ENCODE results near the gene CEP120.
"Not testable (repeated sequence)": the region's sequence is repeated elsewhere in the genome, so short reads cannot be mapped to it uniquely, and the experiment has no call there.

Gene CEP120

GRCh38 chr5:123438244-123438643, 15.0 kb upstream of the CEP120 start:
- DNase-seq, result no peak

GRCh38 chr5:123436201-123436600, 13.0 kb upstream of the CEP120 start:
- DNase-seq, result no peak

- DNase-seq, result no peak
Measured at GRCh38 chr5:123434796-123435195, 11.6 kb upstream of the CEP120 start.

DNA sequence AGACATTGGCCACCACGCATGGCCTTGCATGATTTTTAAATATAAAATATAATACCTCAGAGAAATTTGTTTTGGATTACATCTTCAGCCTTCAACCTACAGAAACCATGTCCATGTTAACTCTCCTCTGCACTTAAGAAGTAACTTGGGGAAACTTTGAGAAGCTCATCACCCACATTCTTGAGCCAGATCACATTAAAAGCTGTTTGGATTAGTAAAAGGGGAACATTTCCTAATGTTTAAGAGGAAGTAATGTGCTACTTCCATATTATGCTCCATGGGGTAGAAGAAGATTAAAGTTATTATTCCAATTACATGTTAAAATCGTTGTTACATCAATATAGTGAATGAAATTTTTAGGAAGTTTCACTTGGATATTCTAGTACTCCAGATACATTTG, 10.4 kb upstream of the CEP120 start:
- DNase-seq, result no peak

DNA sequence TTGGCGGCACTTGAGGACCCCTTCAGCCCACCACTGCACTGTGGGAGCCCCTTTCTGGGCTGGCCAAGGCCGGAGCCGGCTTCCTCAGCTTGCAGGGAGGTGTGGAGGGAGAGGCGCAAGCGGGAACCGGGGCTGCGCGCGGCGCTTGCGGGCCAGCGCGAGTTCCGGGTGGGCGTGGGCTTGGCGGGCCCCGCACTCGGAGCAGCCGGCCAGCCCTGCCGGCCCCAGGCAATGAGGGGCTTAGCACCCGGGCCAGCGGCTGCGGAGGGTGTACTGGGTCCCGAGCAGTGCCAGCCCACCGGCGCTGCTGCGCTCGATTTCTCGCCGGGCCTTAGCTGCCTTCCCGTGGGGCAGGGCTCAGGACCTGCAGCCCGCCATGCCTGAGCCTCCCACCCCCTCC, 7.2 kb upstream of the CEP120 start:
- not testable (repeated sequence) for DNase-seq

DNA sequence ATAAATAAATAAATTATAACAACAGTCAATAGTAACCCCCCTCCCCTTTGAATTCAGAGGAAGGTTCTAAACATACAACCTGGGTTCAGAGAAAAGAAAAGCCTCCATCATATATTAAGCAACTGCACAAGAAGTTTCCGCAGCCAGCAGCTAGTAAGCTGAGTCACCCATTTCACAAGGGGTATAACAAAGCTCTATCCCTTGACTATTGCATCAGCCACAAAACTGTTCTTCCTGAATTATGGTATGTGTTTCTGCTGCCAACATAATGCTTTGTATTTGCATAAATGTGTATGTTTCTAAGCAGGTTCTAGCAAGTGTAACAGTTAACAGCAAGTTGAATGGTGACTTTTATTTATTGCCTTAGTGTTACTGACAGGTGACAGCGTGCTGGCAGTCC, 6.8 kb upstream of the CEP120 start:
- no peak for DNase-seq

DNA sequence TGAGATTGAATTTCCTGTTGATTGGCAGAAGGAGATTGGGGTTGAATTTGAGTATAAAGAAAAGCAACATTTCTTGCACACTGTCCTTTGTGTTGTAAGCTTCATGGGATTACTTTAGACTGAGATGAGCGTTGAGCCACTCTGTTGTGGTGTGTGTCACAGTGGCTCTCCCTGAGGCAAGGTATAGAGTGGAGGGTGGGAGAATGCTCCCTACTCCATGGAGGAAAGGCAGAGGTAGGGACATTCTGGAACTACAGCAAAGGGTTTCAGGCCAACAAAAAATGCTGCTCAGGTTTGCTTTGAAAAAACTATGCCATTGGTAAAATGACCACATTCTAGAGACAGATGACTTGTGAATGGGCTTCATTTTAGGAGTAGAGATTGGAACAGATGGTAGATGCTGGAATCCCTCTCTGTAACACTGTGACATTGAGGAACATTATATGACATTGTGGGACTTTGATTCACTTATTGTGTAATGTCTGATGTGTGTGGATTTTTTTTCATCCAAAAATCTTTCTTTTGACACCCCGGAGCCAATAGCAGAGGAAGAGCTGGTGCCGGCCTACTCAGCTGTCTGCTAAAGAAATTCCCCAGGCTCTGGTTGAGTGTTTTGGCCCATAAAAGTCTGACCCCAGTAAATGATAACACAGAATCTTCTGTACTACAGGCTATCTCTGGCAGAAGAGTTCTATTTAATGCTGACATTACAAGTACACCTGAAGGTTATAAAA, 6.2 kb upstream of the CEP120 start:
- no peak for DNase-seq

- no peak for DNase-seq
Measured at GRCh38 chr5:123428521-123429220, 5.5 kb upstream of the CEP120 start.

GRCh38 chr5:123427281-123427680, 4.1 kb upstream of the CEP120 start:
- no peak for DNase-seq

DNA sequence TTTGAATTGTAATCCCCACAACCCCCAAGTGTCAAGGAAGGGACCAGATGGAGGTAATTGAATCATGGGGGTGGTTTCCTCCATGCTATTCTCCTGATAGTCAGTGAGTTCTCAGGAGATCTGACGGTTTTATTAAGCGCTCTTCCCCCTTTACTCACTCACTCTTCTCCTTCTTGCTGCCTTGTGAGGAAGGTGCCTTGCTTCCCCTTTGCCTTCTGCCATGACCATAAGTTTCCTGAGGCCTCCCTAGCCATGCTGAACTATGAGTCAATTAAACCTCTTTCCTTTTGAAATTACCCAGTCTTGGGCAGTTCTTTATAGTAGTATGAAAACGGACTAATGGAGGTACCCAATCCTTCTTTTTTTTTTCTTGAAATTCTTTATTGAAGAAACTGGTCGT, 2.2 kb upstream of the CEP120 start:
- DNase-seq, result no peak

DNA sequence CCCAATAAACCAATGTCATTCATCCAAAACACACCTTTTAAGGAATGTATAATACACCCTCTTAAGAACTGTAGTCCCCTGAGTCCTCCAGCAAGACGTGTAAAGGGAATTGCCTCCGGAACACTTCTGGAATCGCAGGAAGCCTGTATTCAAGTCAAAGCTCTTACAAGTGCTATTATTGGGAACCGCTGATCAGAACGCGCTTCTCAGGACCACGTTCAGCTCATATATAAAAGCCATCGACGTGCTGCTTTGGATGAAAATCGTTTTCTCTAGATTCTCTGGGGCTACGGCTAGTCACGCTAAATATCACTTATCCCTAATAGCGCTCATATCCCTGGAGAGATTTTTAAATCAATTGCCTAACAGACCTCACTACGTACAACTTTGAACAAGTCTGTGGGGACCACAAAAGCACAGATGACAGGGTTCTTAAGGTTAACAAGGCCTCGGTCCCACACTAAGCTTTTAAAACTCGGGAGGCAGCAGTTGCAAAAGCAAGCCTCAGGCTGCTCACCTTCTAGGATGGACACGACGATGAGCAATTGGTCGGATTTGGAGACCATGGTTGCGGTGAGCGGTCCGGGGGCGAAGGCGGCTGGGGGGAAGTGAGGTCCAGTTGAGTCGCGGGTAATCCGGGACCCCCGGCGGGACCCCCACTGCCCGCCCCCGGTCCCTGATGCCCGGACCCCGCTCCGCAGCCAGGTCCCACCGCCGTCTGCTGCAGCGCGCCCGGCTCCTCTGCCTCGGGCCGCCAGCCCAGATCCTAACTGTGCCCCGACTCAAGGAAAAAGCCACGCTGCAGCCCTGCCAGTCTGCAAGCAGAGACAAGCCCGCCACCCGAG, 548 bp downstream of the CEP120 start:
- no peak for DNase-seq

DNA sequence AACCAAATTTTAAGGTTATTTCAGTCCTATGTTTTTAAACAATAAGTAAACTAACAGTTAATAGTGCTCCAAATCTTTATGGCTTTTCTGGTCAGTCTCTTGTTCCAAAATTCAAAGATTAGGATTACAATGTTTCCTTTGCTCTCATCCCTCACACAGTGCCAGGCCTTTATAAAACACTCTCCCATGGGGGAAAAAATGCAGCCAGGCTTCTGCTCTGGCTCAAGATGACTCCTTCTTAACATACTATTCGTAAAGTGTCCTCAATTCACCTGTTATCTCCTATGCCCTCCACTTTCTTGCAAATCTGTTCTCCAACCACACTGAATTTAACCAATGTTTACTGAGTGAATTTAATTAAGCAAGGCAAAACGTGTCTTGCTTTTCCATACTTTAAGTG, 1.4 kb downstream of the CEP120 start:
- DNase-seq, result no peak

DNA sequence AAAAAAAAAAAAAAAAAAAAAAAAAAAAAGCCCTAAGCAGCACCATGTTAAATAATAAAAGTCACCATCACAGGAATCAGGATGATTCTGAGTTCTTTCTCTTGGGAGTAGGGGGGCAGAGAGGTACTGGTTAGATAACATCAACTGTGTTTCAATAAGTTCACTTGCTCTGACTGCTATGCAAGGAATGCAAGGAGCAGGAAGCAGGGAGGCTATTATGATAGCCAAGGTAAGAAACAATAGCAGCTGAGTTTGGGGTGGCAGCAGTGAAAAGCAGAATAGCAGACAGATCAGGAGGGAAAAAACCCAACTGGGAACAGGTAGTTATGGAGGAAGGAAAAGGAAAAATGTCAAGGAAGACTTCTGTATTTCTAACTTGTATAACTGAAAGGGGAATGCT, 8.2 kb downstream of the CEP120 start:
- no peak for DNase-seq

- DNase-seq, result no peak
Measured at GRCh38 chr5:123412206-123412605, 11.0 kb downstream of the CEP120 start.

DNA sequence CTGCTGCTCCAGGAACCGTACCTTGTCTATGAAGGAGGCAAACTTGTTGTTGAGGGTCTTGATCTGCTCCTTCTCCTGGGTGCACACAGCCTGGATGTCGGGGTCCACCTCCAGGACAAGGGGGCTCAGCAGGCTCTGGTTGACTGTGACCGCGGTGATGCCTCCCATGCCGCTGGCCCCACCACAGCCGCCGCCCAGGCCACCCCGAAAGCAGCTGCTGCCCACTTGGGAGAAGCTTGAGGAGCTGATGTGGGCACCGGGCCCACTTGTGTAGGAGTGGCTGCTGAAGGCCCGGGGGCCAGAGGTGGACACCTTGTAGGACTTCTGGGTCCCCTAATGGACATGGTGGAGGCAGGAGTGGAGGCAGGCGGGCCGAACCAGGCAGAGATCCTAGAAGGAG, 21.2 kb downstream of the CEP120 start:
- not testable (repeated sequence) for DNase-seq

GRCh38 chr5:123401320-123401719, 21.9 kb downstream of the CEP120 start:
- DNase-seq, result no peak

DNA sequence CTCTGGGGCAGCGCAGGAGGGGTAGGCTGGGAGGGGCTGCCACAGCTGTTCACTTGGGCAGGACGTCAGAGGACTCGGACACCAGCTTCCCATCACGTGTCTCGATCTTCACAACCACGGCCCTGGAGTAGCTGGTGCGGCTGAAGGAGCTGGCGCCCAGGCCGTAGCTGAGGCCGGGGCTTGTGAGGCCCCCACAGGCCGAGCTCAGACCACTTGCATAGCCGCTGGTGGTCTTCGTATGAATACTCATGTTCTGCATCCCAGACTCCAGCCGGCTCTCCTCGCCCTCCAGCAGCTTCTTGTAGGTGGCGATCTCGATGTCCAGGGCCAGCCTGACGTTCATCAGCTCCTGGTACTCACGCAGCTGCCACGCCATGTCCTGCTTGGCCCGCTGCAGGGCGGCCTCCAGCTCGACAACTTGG, 22.3 kb downstream of the CEP120 start:
- not testable (repeated sequence) for DNase-seq

DNA sequence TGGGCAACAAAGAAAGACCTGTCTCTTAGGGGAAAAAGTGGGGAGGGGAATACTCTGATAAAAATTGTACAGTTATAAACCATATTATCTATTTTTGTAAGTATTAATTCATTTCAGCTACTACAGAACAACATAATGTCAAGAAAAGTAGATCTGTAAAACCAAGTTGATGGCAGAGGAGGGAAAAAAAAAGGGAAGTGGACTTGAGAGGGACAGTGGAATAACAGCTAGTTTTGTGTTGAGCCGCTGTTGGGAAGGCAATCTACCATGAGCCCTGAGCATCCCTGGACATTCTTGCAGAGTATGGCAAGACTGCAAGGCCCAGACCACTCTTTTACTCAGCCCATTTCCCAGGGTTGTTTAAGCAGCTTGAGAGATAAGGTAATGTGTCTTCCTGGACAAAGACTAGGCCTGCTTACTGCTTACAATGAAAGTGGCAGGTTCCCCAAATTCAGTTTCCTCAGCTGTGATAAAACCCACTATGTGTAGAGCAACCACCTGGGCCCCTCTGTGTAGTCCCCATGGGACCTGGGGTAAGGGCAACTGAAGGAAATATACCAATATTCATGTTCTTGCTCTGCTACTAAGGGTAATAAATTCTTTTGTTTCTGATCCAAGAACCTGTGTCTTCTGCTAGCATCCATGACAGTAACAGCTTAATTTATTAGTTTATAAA, 25.0 kb downstream of the CEP120 start:
- no peak for DNase-seq

DNA sequence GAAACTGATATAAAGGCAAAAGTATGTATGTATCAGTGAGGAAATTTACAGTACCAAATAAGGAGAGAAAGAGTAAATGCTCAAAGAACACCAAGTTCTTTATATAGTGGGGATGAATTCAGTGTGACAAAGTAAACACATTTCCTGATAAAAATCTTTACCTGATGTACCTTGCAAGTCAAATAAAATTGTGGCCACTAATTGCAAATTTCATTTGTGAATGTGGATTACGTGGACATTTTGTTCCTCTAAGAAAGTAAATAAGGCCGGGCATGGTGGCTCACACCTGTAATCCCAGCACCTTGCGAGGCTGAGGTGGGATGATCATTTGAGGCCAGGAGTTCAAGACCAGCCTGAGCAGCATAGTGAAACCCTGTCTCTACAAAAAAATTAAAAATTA, 25.7 kb downstream of the CEP120 start:
- DNase-seq, result no peak

DNA sequence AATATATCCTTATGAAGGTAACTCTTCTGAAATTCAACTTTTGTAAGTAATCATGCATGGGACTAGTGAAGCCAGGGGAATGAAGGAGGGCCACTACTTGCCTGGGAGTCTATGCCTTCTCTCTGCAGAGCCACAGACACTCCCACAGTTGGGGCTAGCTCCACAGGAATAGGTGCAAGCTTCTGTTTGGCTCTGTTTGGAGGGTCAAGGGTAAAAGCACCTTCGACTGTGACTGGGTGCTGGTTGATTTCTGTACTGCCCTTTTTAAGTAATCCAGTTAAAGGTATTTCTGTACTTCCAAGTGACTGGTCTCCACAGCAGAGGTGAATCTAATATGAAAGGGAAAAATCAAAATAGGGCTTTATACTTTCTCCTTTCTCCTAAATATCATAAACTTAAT, 32.2 kb downstream of the CEP120 start:
- no peak for DNase-seq

- no peak for DNase-seq
Measured at GRCh38 chr5:123389794-123390193, 33.4 kb downstream of the CEP120 start.

DNA sequence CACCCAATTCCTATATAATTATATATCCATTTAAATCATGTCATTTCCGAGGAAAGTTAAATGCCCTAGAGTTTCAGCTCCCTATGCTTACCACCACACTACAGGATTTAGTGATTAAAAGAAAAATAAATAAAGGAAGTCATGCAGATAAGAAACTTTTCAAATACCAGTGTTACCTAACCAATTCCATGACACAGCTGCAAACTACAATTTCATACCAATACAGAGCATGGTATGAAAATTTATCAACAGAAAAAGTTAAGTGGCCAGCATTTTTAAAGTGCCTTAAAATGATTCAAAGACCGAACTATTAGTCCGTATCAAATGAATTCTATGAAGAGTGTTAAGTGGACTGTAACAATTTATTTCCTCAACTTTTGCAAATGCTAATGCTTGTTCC, 35.9 kb downstream of the CEP120 start:
- DNase-seq, result no peak

DNA sequence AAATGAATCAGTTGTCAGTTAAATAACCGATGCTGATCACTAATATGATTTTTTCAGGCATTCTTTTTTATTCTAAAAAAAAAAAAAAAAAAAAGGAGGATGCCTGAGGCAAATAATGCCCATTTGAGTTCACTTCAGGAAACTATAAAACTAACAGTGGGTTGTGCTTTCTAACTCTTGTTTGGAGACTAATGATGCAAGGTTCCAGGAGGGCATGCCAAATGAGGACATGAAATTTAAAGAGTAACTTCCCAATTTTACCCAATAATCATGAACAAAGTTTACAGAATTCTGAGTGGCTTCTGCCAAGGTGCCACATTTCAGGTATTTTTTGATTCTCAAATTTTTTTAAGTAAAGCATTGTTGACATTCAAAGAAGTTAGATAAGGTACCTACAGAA, 41.0 kb downstream of the CEP120 start:
- no peak for DNase-seq

Measured in NCI-H2029 (cell line).